ENCODE data around the gene CAMTA1.

GRCh38 chr1:7011826-7012225, 226.6 kb downstream of the CAMTA1 start:
- TF ChIP-seq CTCF (IDR thresholded peaks at IDR 0.05; ENCODE audit: borderline replicate concordance, extremely low read depth, low read length, poor library complexity, severe bottlenecking) = no peak
- TF ChIP-seq EZH2 (IDR thresholded peaks at IDR 0.05; ENCODE audit: borderline replicate concordance, low read depth, low read length, severe bottlenecking) = no peak

Data from DND-41 (cell line).